OCI-LY7 (cell line): ENCODE data around the gene RBM20. TPM values are rescaled to one million over a fixed set of nuclear protein-coding genes. Genes with fewer than 3 reads are reported as not detected.
"Not testable (repeated sequence)": the region's sequence is repeated elsewhere in the genome, so short reads cannot be mapped to it uniquely, and the experiment has no call there.

Experiments
- BruUV-seq: library from RNA; stranded (reverse); fragments of 400-500 nt; replicated peaks from 2 replicates; lab custom pipeline; 2021; lab: Mats Ljungman, UMichigan
- CTCF ChIA-PET: fragments of 300-600 bp; sonication (Branson Sonifier 250); formaldehyde crosslinking; loops from one replicate; lab custom pipeline; 2022; ENCODE audit warnings: antibody characterized with exemption; ENCODE audit not compliant: unreplicated experiment; lab: Charles Lee
- POLR2A ChIA-PET: fragments of 300-600 bp; sonication (Branson Sonifier 250); formaldehyde crosslinking; loops from one replicate; lab custom pipeline; 2022; ENCODE audit warnings: antibody characterized with exemption; lab: Charles Lee
- DNase-seq: peaks from one replicate; pipeline ENCODE4 v3.0.0-alpha.2; 2015; ENCODE audit warnings: low spot score
- H2AFZ ChIP-seq: fragments of 200-600 bp; sonication (generic), shearing (Covaris generic); 2 replicates; pipeline ENCODE4 v1.6.1; 2014; ENCODE audit warnings: mild to moderate bottlenecking, antibody characterized with exemption, low read length, moderate library complexity
- H3K27ac ChIP-seq: fragments of 200-600 bp; sonication (generic); 2 replicates; pipeline ENCODE4 v1.5.1; 2014; ENCODE audit warnings: mixed run types, low read depth, mild to moderate bottlenecking, moderate library complexity, low read length, inconsistent platforms; ENCODE audit not compliant: poor library complexity, severe bottlenecking
- H3K36me3 ChIP-seq: fragments of 200-600 bp; sonication (generic); 2 replicates; pipeline ENCODE4 v1.6.1; 2014; ENCODE audit warnings: mild to moderate bottlenecking, antibody characterized with exemption, low read length, moderate library complexity, mixed read lengths; ENCODE audit not compliant: insufficient read depth
- H3K4me1 ChIP-seq: fragments of 200-600 bp; sonication (generic); 2 replicates; pipeline ENCODE4 v1.5.1; 2014; ENCODE audit warnings: mild to moderate bottlenecking, low read length; ENCODE audit not compliant: insufficient read depth, poor library complexity, severe bottlenecking
- H3K4me2 ChIP-seq: fragments of 200-600 bp; sonication (generic); 2 replicates; pipeline ENCODE4 v1.6.1; 2014; ENCODE audit warnings: mild to moderate bottlenecking, low read length
- H3K4me3 ChIP-seq: fragments of 200-600 bp; sonication (generic); 2 replicates; pipeline ENCODE4 v1.5.1; 2014; ENCODE audit warnings: mild to moderate bottlenecking, low read depth, low read length; ENCODE audit not compliant: poor library complexity, severe bottlenecking
- H3K79me2 ChIP-seq: fragments of 200-600 bp; sonication (generic); 2 replicates; pipeline ENCODE4 v1.6.1; 2016; ENCODE audit warnings: low read depth, mild to moderate bottlenecking, low read length, moderate library complexity, mixed read lengths; ENCODE audit not compliant: insufficient read depth
- H3K9me2 ChIP-seq: fragments of 200-600 bp; sonication (generic); 2 replicates; pipeline ENCODE4 v1.6.1; 2016; ENCODE audit warnings: mild to moderate bottlenecking, low read length, mixed read lengths; ENCODE audit not compliant: insufficient read depth
- H3K9me3 ChIP-seq: fragments of 200-600 bp; sonication (generic); 2 replicates; pipeline ENCODE4 v1.6.1; 2014; ENCODE audit warnings: mild to moderate bottlenecking, mixed run types, low read length, mixed read lengths
- H4K20me1 ChIP-seq: fragments of 200-600 bp; sonication (generic); 2 replicates; pipeline ENCODE4 v1.6.1; 2014; ENCODE audit warnings: mild to moderate bottlenecking, antibody characterized with exemption, low read length, moderate library complexity, mixed read lengths; ENCODE audit not compliant: insufficient read depth
- CTCF ChIP-seq: fragments of 200-600 bp; sonication (generic); conservative IDR thresholded peaks from 2 replicates; pipeline ENCODE4 v1.5.1; 2014; ENCODE audit warnings: mild to moderate bottlenecking, antibody characterized with exemption, low read length, moderate library complexity, mixed read lengths
- EZH2phosphoT487 ChIP-seq: fragments of 200-600 bp; sonication (generic); IDR thresholded peaks from 2 replicates; pipeline ENCODE4 v1.6.1; 2018; ENCODE audit warnings: low read depth, borderline replicate concordance, mild to moderate bottlenecking, mixed run types, antibody characterized with exemption, low read length, moderate library complexity, mixed read lengths
- intact Hi-C: fragments of 100-400 bp; cut with micrococcal nuclease; formaldehyde crosslinking; loops from one replicate; pipeline ENCODE4 v1.10.0; 2022; ENCODE audit not compliant: unreplicated experiment
- total RNA-seq, 2 experiments: library from RNA; depleted of rRNA in 1 of 2; stranded (reverse); fragments of >200 nt in 1 of 2; shearing (Covaris generic) in 1 of 2; gene quantifications; 2 replicates each; pipeline ENCODE4 v1.2.3, GENCODE V29; 2014 to 2022

RBM20 gene
- total RNA-seq, 2 experiments from 2014 or later, result 0.35 to 1.0 TPM

GRCh38 chr10:110636932-110637557 lies 7.1 kb upstream of the RBM20 start:
- intact Hi-C loops, result no loop called here
- ChIA-PET CTCF (no interaction called here), POLR2A (interaction anchor here (1.2 to 1.8 kb wide), 3 partner anchors 11 to 22 kb away, joined by 3 to 6 read pairs (median 6); no protein-coding TSS in a partner anchor)
- Histone ChIP-seq H3K4me2 (no peak overlapping the region), H3K27ac (no peak overlapping the region), H2AFZ (no peak overlapping the region), H3K79me2 (no peaks in the 10 kb centered on the region), H3K4me1 (peaks cover 13% of the 10 kb centered on the region), H3K36me3 (no peaks in the 10 kb centered on the region), H3K4me3 (no peak overlapping the region), H3K9me3 (no peaks in the 10 kb centered on the region), H4K20me1 (no peaks in the 10 kb centered on the region), H3K9me2 (no peaks in the 10 kb centered on the region)
- BruUV-seq, result no TSS peak
- TF ChIP-seq EZH2phosphoT487 (no peak), CTCF (no peak)
- no peak for DNase-seq

DNA sequence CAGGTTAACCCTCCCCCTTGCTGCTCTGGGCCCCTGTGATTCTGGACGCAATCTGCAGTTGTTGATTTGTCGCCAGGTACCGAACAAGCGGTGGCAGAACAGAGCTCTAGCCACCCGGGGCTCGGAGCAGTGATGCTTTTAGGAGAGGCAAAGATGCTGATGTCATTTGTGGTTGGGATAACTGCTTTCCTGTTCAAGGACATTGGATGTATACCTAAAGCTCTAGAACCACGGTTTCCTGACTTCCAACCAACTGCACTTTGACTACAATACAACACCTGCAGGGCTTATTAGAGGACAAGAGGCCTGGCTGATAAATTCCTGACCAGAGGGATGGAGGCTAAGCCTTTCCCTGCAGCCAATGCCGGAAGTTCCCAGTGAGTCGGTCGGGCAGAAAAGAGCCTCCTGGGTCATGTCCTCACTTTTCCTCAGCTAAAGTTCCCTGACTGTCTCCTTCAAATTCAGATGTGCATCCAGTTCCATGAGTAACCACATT lies 6.5 kb upstream of the RBM20 start:
- Histone ChIP-seq H3K4me3 (no peak overlapping the region), H3K9me3 (no peaks in the 10 kb centered on the region), H3K9me2 (no peaks in the 10 kb centered on the region), H3K79me2 (no peaks in the 10 kb centered on the region), H3K27ac (no peak overlapping the region), H3K4me1 (peaks cover 15% of the 10 kb centered on the region), H4K20me1 (no peaks in the 10 kb centered on the region), H3K36me3 (no peaks in the 10 kb centered on the region), H2AFZ (no peak overlapping the region), H3K4me2 (no peak overlapping the region)
- POLR2A ChIA-PET, result interaction anchor here (1.2 to 1.8 kb wide), 3 partner anchors 10 to 23 kb away, joined by 3 to 6 read pairs (median 6); no protein-coding TSS in a partner anchor
- intact Hi-C loops, result no loop called here
- DNase-seq, result no peak
- CTCF ChIA-PET, result no interaction called here
- no peak for TF ChIP-seq CTCF
- no peak for TF ChIP-seq EZH2phosphoT487
- no TSS peak for BruUV-seq

DNA sequence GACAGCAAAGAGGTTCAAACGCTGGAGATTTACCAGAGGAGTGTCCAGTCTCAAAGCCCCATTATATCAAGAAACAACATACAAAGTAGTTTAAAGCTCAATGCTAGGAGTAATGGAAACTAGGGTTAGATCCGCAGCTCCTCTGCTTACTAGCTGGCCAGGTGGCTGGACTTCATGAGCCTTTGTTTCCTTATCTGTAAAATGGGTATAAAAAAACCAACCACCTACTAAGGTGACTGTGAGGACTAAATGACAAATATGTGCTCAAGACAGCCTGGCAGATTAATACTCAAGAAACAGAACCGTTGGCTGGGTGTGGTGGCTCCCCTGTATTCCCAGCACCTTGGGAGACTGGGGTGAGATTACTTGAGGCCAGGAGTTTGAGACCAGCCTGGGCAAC lies 5.8 kb upstream of the RBM20 start:
- intact Hi-C loops, result no loop called here
- Histone ChIP-seq H2AFZ (no peak overlapping the region), H3K27ac (no peak overlapping the region), H3K36me3 (no peaks in the 10 kb centered on the region), H3K4me3 (no peak overlapping the region), H3K4me1 (peaks cover 21% of the 10 kb centered on the region), H4K20me1 (no peaks in the 10 kb centered on the region), H3K4me2 (no peak overlapping the region), H3K9me2 (no peaks in the 10 kb centered on the region), H3K79me2 (no peaks in the 10 kb centered on the region), H3K9me3 (no peaks in the 10 kb centered on the region)
- no peak for TF ChIP-seq CTCF
- no peak for TF ChIP-seq EZH2phosphoT487
- ChIA-PET CTCF (no interaction called here), POLR2A (interaction anchor here (0.5 to 1.8 kb wide), 3 partner anchors 9 to 23 kb away, joined by 3 to 6 read pairs (median 4); no protein-coding TSS in a partner anchor)
- no TSS peak for BruUV-seq
- no peak for DNase-seq

DNA sequence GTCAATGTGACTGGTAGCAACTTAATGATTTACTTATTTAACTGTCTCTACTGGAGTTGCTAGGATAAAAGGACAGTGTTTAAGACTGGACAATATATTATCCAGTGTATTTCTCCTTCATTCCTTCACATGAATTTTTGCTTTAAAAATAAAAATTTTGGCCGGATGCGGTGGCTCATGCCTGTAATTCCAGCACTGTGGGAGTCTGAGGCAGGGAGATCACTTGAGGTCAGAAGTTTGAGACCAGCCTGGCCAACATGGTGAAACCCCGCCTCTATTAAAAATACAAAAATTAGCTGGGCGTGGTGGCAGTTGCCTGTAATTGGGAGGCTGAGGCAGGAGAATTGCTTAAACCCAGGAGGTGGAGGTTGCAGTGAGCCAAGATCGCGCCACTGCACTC lies 5.1 kb upstream of the RBM20 start:
- intact Hi-C loops, H3K9me2 ChIP-seq, DNase-seq, H3K4me2 ChIP-seq, BruUV-seq, H2AFZ ChIP-seq, H3K4me3 ChIP-seq, H3K79me2 ChIP-seq, H3K36me3 ChIP-seq, H3K27ac ChIP-seq, H4K20me1 ChIP-seq, CTCF ChIA-PET, H3K9me3 ChIP-seq: not testable (repeated sequence)
- POLR2A ChIA-PET, result interaction anchor here (1.2 to 1.8 kb wide), 2 partner anchors 9 to 88 kb away, joined by 3 to 6 read pairs; no protein-coding TSS in a partner anchor
- H3K4me1 ChIP-seq, result peaks cover 29% of the 10 kb centered on the region
